Measurements from ENCODE around the gene LARP4. TPM values are rescaled to one million over a fixed set of nuclear protein-coding genes. Genes with fewer than 3 reads are reported as not detected.
"Not testable (repeated sequence)": the region's sequence is repeated elsewhere in the genome, so short reads cannot be mapped to it uniquely, and the experiment has no call there.

LARP4 gene
- total and polyA plus RNA-seq, 8 donors = 5.8 to 89.6 (median 22.8) TPM

DNA sequence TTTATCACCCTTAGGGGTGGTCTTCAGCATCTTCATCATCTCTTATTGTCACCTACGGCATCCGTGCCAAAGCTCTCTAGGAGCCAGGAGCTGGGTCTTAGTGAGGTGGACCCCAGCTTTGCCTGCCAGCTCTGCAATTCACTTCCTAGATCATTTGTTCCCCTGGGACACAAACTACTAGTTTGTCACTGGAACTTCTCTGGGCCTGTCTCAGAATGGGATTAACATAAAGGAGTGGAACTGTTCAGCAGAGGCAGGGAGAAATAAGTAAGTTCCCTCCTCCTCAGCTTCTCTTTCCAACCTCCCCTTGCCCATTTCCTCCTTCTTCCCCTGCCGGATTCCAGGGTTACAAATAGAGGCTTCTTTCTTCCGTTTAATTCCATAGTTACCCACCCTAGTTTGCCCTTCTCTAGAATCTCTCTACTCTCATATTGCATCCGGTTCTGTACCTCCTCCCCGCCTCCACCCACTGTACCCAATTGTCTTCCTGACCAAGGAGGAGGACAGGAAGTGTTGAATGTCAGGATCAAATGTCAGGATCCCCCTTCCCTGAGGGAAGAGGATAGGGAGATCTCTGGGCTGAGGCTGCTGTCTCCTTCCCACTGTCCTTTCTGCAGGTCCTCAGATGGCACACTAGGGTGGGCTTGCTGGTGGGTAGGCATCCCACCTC lies 25.0 kb downstream of the LARP4 start:
- Histone ChIP-seq H3K27me3 (no peaks in the 10 kb centered on the region), H3K9me3 (no peaks in the 10 kb centered on the region), H3K27ac (no peak overlapping the region), H3K4me3 (no peak overlapping the region), H3K36me3 (peaks cover 20 to 33% (median 32%) of the 10 kb centered on the region in 4 donors), H3K4me1 (peaks cover 4 to 21% (median 11%) of the 10 kb centered on the region in 4 donors)
- intact Hi-C loops (cut with DNase I; ENCODE audit: low total_unique reads) = no loop called here
- no peak for DNase-seq
- no peak for TF ChIP-seq POLR2A (IDR thresholded peaks at IDR 0.05)
- no peak for TF ChIP-seq CTCF (IDR thresholded peaks at IDR 0.05)
- no peak for TF ChIP-seq EP300 (IDR thresholded peaks at IDR 0.05)
- no peak for TF ChIP-seq POLR2AphosphoS5 (IDR thresholded peaks at IDR 0.05)
- WGBS, 5 donors = 61 to 71% (median 64%) methylated on average over 6 of the region's 6 CpGs

DNA sequence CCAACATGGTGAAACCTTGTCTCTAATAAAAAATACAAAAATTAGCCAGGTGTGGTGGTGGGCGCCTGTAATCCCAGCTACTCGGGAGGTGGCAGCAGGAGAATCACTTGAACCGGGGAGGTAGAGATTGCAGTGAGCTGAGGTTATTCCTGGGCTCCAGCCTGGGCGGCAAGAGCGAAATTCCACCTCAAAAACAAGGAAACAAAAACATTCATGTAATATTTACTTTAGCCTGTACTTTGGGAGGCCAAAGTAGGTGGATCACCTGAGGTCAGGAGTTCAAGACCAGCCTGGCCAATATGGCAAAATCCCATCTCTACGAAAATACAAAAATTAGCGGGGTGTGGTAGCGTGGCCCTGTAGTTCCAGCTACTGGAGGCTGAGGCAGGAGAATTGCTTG lies 31.0 kb downstream of the LARP4 start:
- peaks cover 50 to 92% (median 91%) of the 10 kb centered on the region in 4 donors for H3K36me3 ChIP-seq
- 83 to 90% (median 84%) methylated on average over 8 of the region's 8 CpGs for WGBS, 5 donors

GRCh38 chr12:50440288-50440687 lies 39.6 kb downstream of the LARP4 start:
- no peaks in the 10 kb centered on the region for H3K9me3 ChIP-seq
- no peak overlapping the region for H3K4me3 ChIP-seq
- no peaks in the 10 kb centered on the region for H3K4me1 ChIP-seq
- no peak for DNase-seq
- H3K27ac ChIP-seq = no peak overlapping the region
- H3K27me3 ChIP-seq = no peaks in the 10 kb centered on the region
- TF ChIP-seq POLR2A (IDR thresholded peaks at IDR 0.05) = no peak
- intact Hi-C loops (cut with DNase I; ENCODE audit: low total_unique reads) = no loop called here
- peaks cover 48 to 100% (median 99%) of the 10 kb centered on the region in 4 donors for H3K36me3 ChIP-seq

More for the DNA sequence above, 31.0 kb downstream of the LARP4 start:
- DNase-seq; H3K4me3 ChIP-seq; H3K27ac ChIP-seq; H3K9me3 ChIP-seq; intact Hi-C loops (cut with DNase I; ENCODE audit: low total_unique reads); H3K4me1 ChIP-seq; H3K27me3 ChIP-seq: not testable (repeated sequence)

DNA sequence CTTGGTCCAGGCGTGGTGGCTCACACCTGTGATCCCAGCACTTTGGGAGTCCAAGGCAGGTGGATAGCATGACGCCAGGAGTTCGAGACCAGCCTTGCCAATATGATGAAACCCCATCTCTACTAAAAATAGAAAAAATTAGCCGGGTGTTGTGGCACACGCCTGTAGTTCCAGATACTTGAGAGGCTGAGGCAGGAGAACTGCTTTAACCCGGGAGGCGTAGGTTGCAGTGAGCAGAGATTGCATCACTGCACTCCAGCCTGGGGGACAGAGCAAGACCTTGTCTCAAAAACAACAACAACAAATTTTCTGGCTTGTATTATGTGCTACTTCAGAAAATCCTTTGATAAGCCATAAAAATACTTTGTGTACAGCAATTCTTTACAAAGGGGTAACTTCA lies 41.1 kb downstream of the LARP4 start:
- Histone ChIP-seq H3K27me3 (no peaks in the 10 kb centered on the region), H3K36me3 (peaks cover 44 to 96% (median 92%) of the 10 kb centered on the region in 4 donors), H3K4me3 (no peak overlapping the region), H3K27ac (no peak overlapping the region), H3K4me1 (no peaks in the 10 kb centered on the region), H3K9me3 (no peaks in the 10 kb centered on the region)
- DNase-seq = no peak
- TF ChIP-seq EP300 (IDR thresholded peaks at IDR 0.05) = no peak
- no peak for TF ChIP-seq POLR2A (IDR thresholded peaks at IDR 0.05)
- TF ChIP-seq CTCF (IDR thresholded peaks at IDR 0.05) = no peak
- no peak for TF ChIP-seq POLR2AphosphoS5 (IDR thresholded peaks at IDR 0.05)
- WGBS, 5 donors = 93 to 96% (median 95%) methylated on average over 7 of the region's 7 CpGs
- intact Hi-C loops (cut with DNase I; ENCODE audit: low total_unique reads) = no loop called here

- Histone ChIP-seq H3K36me3 (peaks cover 44 to 96% (median 92%) of the 10 kb centered on the region in 4 donors), H3K9me3 (no peaks in the 10 kb centered on the region), H3K4me1 (no peaks in the 10 kb centered on the region), H3K27ac (no peak overlapping the region), H3K27me3 (no peaks in the 10 kb centered on the region), H3K4me3 (no peak overlapping the region)
- TF ChIP-seq EP300 (IDR thresholded peaks at IDR 0.05) (no peak), CTCF (IDR thresholded peaks at IDR 0.05) (no peak), POLR2A (IDR thresholded peaks at IDR 0.05) (no peak), POLR2AphosphoS5 (IDR thresholded peaks at IDR 0.05) (no peak)
- no peak for DNase-seq
- intact Hi-C loops (cut with DNase I; ENCODE audit: low total_unique reads) = no loop called here
- 68 to 81% (median 78%) methylated on average over 3 of the region's 3 CpGs for WGBS, 5 donors
Measured at GRCh38 chr12:50442178-50442908, 41.7 kb downstream of the LARP4 start.

DNA sequence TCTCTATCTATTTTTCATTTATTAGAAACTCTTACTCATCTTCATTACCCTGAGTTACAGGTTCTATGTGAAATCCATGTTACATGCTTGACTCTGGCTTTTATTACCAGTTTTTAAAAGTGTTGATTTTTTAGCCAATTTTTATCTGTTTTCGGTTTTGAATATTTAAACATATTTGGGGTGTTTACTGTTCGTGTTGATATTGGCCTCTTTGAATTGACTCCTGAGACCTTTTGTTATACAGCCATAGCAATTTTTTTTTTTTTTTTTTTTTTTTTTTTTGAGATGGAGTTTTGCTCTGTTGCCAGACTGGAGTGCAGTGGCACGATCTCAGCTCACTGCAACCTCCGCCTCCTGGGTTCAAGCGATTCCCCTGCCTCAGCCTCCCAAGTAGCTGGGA lies 49.0 kb downstream of the LARP4 start:
- intact Hi-C loops (cut with DNase I; ENCODE audit: low total_unique reads) = not testable (repeated sequence)
- peaks cover 7 to 94% (median 86%) of the 10 kb centered on the region in 4 donors for H3K36me3 ChIP-seq
- WGBS, 5 donors = 64 to 91% (median 73%) methylated on average over 5 of the region's 5 CpGs

More for the DNA sequence above, 49.0 kb downstream of the LARP4 start:
- H3K4me3 ChIP-seq, H3K9me3 ChIP-seq, H3K4me1 ChIP-seq, DNase-seq, H3K27me3 ChIP-seq, H3K27ac ChIP-seq: not testable (repeated sequence)

All from stomach (tissue), 9 donors.